OCI-LY7 (cell line): ENCODE data around the gene GZF1. TPM values are rescaled to one million over a fixed set of nuclear protein-coding genes. Genes with fewer than 3 reads are reported as not detected.

Experiments
- BruUV-seq: library from RNA; stranded (reverse); fragments of 400-500 nt; replicated peaks from 2 replicates; lab custom pipeline; 2021; lab: Mats Ljungman, UMichigan
- CTCF ChIA-PET: fragments of 300-600 bp; sonication (Branson Sonifier 250); formaldehyde crosslinking; loops from one replicate; lab custom pipeline; 2022; ENCODE audit warnings: antibody characterized with exemption; ENCODE audit not compliant: unreplicated experiment; lab: Charles Lee
- POLR2A ChIA-PET: fragments of 300-600 bp; sonication (Branson Sonifier 250); formaldehyde crosslinking; loops from one replicate; lab custom pipeline; 2022; ENCODE audit warnings: antibody characterized with exemption; lab: Charles Lee
- DNase-seq: peaks from one replicate; pipeline ENCODE4 v3.0.0-alpha.2; 2015; ENCODE audit warnings: low spot score
- H2AFZ ChIP-seq: fragments of 200-600 bp; sonication (generic), shearing (Covaris generic); 2 replicates; pipeline ENCODE4 v1.6.1; 2014; ENCODE audit warnings: mild to moderate bottlenecking, antibody characterized with exemption, low read length, moderate library complexity
- H3K27ac ChIP-seq: fragments of 200-600 bp; sonication (generic); 2 replicates; pipeline ENCODE4 v1.5.1; 2014; ENCODE audit warnings: mixed run types, low read depth, mild to moderate bottlenecking, moderate library complexity, low read length, inconsistent platforms; ENCODE audit not compliant: poor library complexity, severe bottlenecking
- H3K36me3 ChIP-seq: fragments of 200-600 bp; sonication (generic); 2 replicates; pipeline ENCODE4 v1.6.1; 2014; ENCODE audit warnings: mild to moderate bottlenecking, antibody characterized with exemption, low read length, moderate library complexity, mixed read lengths; ENCODE audit not compliant: insufficient read depth
- H3K4me1 ChIP-seq: fragments of 200-600 bp; sonication (generic); 2 replicates; pipeline ENCODE4 v1.5.1; 2014; ENCODE audit warnings: mild to moderate bottlenecking, low read length; ENCODE audit not compliant: insufficient read depth, poor library complexity, severe bottlenecking
- H3K4me2 ChIP-seq: fragments of 200-600 bp; sonication (generic); 2 replicates; pipeline ENCODE4 v1.6.1; 2014; ENCODE audit warnings: mild to moderate bottlenecking, low read length
- H3K4me3 ChIP-seq: fragments of 200-600 bp; sonication (generic); 2 replicates; pipeline ENCODE4 v1.5.1; 2014; ENCODE audit warnings: mild to moderate bottlenecking, low read depth, low read length; ENCODE audit not compliant: poor library complexity, severe bottlenecking
- H3K79me2 ChIP-seq: fragments of 200-600 bp; sonication (generic); 2 replicates; pipeline ENCODE4 v1.6.1; 2016; ENCODE audit warnings: low read depth, mild to moderate bottlenecking, low read length, moderate library complexity, mixed read lengths; ENCODE audit not compliant: insufficient read depth
- H3K9me2 ChIP-seq: fragments of 200-600 bp; sonication (generic); 2 replicates; pipeline ENCODE4 v1.6.1; 2016; ENCODE audit warnings: mild to moderate bottlenecking, low read length, mixed read lengths; ENCODE audit not compliant: insufficient read depth
- H3K9me3 ChIP-seq: fragments of 200-600 bp; sonication (generic); 2 replicates; pipeline ENCODE4 v1.6.1; 2014; ENCODE audit warnings: mild to moderate bottlenecking, mixed run types, low read length, mixed read lengths
- H4K20me1 ChIP-seq: fragments of 200-600 bp; sonication (generic); 2 replicates; pipeline ENCODE4 v1.6.1; 2014; ENCODE audit warnings: mild to moderate bottlenecking, antibody characterized with exemption, low read length, moderate library complexity, mixed read lengths; ENCODE audit not compliant: insufficient read depth
- EZH2phosphoT487 ChIP-seq: fragments of 200-600 bp; sonication (generic); IDR thresholded peaks from 2 replicates; pipeline ENCODE4 v1.6.1; 2018; ENCODE audit warnings: low read depth, borderline replicate concordance, mild to moderate bottlenecking, mixed run types, antibody characterized with exemption, low read length, moderate library complexity, mixed read lengths
- intact Hi-C: fragments of 100-400 bp; cut with micrococcal nuclease; formaldehyde crosslinking; loops from one replicate; pipeline ENCODE4 v1.10.0; 2022; ENCODE audit not compliant: unreplicated experiment
- total RNA-seq, 2 experiments: library from RNA; depleted of rRNA in 1 of 2; stranded (reverse); fragments of >200 nt in 1 of 2; shearing (Covaris generic) in 1 of 2; gene quantifications; 2 replicates each; pipeline ENCODE4 v1.2.3, GENCODE V29; 2014 to 2022
- TF ChIP-seq, protein P1 (sequence below): fragments of 200-600 bp; sonication (generic); conservative IDR thresholded peaks from 2 replicates; pipeline ENCODE4 v1.5.1; 2014; ENCODE audit warnings: mild to moderate bottlenecking, antibody characterized with exemption, low read length, moderate library complexity, mixed read lengths

Gene GZF1
- total RNA-seq, 2 experiments from 2014 or later, result 17.1 to 17.7 TPM

DNA sequence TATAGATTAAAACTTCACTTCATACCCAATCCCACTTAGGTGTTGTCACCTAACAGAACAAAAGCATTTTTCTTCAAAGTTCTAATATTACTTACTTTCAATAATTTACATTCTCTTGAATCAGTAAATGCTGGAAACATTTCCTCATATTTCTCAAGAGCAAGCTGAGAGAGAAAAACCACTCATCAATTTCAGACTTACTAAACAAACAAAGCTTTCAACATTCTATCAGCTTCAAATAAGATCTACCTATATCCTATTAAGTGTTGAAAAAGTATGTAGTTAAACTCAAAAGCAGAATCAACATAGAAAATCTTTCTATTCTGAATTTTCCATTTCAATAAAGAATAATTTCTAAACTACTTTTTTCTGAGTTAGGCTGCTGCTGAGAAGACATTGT lies 17.8 kb downstream of the GZF1 start:
- no peak for DNase-seq
- H3K27ac ChIP-seq, result no peak overlapping the region
- 0 out of 2 replicates have a peak, but pooled peaks cover 21% of the 10 kb centered on the region for H3K9me3 ChIP-seq
- TF ChIP-seq, protein P1, sequence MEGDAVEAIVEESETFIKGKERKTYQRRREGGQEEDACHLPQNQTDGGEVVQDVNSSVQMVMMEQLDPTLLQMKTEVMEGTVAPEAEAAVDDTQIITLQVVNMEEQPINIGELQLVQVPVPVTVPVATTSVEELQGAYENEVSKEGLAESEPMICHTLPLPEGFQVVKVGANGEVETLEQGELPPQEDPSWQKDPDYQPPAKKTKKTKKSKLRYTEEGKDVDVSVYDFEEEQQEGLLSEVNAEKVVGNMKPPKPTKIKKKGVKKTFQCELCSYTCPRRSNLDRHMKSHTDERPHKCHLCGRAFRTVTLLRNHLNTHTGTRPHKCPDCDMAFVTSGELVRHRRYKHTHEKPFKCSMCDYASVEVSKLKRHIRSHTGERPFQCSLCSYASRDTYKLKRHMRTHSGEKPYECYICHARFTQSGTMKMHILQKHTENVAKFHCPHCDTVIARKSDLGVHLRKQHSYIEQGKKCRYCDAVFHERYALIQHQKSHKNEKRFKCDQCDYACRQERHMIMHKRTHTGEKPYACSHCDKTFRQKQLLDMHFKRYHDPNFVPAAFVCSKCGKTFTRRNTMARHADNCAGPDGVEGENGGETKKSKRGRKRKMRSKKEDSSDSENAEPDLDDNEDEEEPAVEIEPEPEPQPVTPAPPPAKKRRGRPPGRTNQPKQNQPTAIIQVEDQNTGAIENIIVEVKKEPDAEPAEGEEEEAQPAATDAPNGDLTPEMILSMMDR, result no peak
- no peak for TF ChIP-seq EZH2phosphoT487
- H4K20me1 ChIP-seq, result no peaks in the 10 kb centered on the region
- BruUV-seq, result no TSS peak
- H3K36me3 ChIP-seq, result peaks cover 86% of the 10 kb centered on the region
- H3K4me2 ChIP-seq, result no peak overlapping the region
- no peak overlapping the region for H3K4me3 ChIP-seq
- ChIA-PET CTCF (no interaction called here), POLR2A (interaction anchor here (2.9 kb wide), 1 partner anchor 12 kb away, joined by 18 read pairs; no protein-coding TSS in a partner anchor)
- H3K9me2 ChIP-seq, result no peaks in the 10 kb centered on the region
- no peaks in the 10 kb centered on the region for H3K4me1 ChIP-seq
- H3K79me2 ChIP-seq, result no peaks in the 10 kb centered on the region
- intact Hi-C loops, result no loop called here
- no peak overlapping the region for H2AFZ ChIP-seq

DNA sequence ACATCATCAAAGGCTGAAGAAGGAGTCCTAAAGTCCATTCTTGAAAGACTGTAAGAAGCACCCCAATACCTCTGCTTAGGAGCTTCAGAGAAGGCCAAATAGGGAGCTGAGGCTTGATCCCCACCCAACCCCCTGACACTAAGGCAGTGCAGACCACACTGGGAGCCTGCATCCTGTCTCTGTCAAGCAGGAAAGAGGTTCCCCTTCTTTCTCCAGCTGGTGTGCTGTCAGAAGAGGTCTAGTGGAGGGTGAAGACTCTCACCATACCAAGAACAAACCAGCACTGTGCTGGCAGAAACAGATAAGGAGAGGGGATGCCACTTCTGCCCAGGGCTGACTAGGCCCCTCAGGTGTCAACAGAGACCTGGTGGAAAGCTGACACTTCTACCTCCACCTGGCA lies 19.9 kb downstream of the GZF1 start:
- no peak for DNase-seq
- Histone ChIP-seq H3K9me2 (no peaks in the 10 kb centered on the region), H3K36me3 (peaks cover 78% of the 10 kb centered on the region), H3K4me2 (no peak overlapping the region), H3K9me3 (0 out of 2 replicates have a peak, but pooled peaks cover 20% of the 10 kb centered on the region), H3K4me1 (no peaks in the 10 kb centered on the region), H4K20me1 (no peaks in the 10 kb centered on the region), H3K4me3 (no peak overlapping the region), H2AFZ (no peak overlapping the region), H3K79me2 (no peaks in the 10 kb centered on the region), H3K27ac (no peak overlapping the region)
- BruUV-seq, result no TSS peak
- intact Hi-C loops, result no loop called here
- TF ChIP-seq, protein P1, result no peak
- no peak for TF ChIP-seq EZH2phosphoT487
- POLR2A ChIA-PET, result interaction anchor here (0.6 to 2.9 kb wide), 7 partner anchors 10 to 37 kb away, joined by 3 to 18 read pairs (median 3); no protein-coding TSS in a partner anchor
- CTCF ChIA-PET, result no interaction called here

- H3K9me3 ChIP-seq, result 0 out of 2 replicates have a peak, but pooled peaks cover 27% of the 10 kb centered on the region
- no peak overlapping the region for H2AFZ ChIP-seq
- H3K36me3 ChIP-seq, result peaks cover 81% of the 10 kb centered on the region
- no peak overlapping the region for H3K4me3 ChIP-seq
- TF ChIP-seq EZH2phosphoT487, result no peak
- TF ChIP-seq, protein P1, result no peak
- no peaks in the 10 kb centered on the region; the same call in 1 of the 2 replicates for H4K20me1 ChIP-seq
- no peak overlapping the region for H3K4me2 ChIP-seq
- intact Hi-C loops, result loop anchor here (2.0 kb wide), 1 partner anchor 14 kb away; no protein-coding TSS in a partner anchor
- peaks cover 17% of the 10 kb centered on the region for H3K4me1 ChIP-seq
- H3K9me2 ChIP-seq, result no peaks in the 10 kb centered on the region
- no peak for DNase-seq
- H3K27ac ChIP-seq, result no peak overlapping the region
- BruUV-seq, result no TSS peak
- ChIA-PET CTCF (no interaction called here), POLR2A (interaction anchor here (0.7 to 0.8 kb wide), 3 partner anchors 11 to 15 kb away, joined by 3 to 4 read pairs (median 3); no protein-coding TSS in a partner anchor)
- H3K79me2 ChIP-seq, result no peaks in the 10 kb centered on the region
Observed at GRCh38 chr20:23386304-23387117, 24.5 kb downstream of the GZF1 start.
